Activated T-cell treated with anti-CD3 and anti-CD28 coated beads for 1 hour (primary cell): ENCODE results near the gene CEP78.
A peak's percentile ranks its signal among the peaks of the same experiment; 100 is the strongest.
"Not testable (repeated sequence)": the region's sequence is repeated elsewhere in the genome, so short reads cannot be mapped to it uniquely, and the experiment has no call there.

Experiments
- DNase-seq: peaks from one replicate; pipeline ENCODE4 v3.0.0-alpha.2; 2020; ENCODE audit warnings: low read depth

CEP78 gene, protein sequence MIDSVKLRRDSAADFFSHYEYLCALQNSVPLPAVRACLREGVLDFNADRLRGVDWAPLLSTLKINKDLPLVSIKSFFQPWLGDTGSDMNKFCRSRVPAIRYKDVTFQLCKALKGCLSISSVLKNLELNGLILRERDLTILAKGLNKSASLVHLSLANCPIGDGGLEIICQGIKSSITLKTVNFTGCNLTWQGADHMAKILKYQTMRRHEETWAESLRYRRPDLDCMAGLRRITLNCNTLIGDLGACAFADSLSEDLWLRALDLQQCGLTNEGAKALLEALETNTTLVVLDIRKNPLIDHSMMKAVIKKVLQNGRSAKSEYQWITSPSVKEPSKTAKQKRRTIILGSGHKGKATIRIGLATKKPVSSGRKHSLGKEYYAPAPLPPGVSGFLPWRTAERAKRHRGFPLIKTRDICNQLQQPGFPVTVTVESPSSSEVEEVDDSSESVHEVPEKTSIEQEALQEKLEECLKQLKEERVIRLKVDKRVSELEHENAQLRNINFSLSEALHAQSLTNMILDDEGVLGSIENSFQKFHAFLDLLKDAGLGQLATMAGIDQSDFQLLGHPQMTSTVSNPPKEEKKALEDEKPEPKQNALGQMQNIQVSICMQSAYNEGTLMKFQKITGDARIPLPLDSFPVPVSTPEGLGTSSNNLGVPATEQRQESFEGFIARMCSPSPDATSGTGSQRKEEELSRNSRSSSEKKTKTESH

DNA sequence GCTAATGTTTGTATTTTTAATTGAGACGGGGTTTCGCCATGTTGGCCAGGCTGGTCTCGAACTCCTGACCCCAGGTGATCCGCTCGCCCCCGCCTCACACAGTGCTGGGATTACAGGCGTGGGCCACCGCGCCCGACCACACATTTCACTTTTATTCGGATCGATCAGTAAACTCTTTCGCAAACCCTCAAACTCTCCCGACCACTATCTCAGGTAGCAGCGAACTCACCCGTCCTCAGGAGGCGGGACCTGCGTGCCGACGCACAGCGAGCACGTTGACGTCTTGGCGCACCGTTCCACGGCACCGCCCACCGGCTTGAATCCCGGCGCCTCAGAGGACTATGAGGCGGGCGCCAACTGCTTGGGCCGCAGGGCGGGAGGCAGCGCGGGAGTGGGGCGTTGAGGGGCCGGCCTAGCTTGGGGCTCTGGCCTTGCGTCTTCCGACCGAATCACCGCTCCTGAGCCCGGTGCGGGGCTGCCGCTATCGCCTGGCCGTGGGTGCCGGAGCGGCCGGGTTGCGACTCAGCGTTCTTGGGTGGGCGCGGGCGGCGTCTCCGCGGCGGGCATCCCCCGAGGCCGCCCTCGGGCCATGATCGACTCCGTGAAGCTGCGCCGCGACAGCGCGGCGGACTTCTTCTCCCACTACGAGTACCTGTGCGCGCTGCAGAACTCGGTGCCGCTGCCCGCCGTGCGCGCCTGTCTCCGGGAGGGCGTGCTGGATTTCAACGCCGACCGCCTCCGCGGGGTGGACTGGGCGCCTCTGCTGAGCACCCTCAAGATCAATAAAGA lies at the start of gene CEP78:
CEP78 (plus strand) TSS at position 314 of the 789 bp plus-strand sequence; CDS start at position 590, 276 bp downstream.
- DNase-seq = peak; percentile 74

DNA sequence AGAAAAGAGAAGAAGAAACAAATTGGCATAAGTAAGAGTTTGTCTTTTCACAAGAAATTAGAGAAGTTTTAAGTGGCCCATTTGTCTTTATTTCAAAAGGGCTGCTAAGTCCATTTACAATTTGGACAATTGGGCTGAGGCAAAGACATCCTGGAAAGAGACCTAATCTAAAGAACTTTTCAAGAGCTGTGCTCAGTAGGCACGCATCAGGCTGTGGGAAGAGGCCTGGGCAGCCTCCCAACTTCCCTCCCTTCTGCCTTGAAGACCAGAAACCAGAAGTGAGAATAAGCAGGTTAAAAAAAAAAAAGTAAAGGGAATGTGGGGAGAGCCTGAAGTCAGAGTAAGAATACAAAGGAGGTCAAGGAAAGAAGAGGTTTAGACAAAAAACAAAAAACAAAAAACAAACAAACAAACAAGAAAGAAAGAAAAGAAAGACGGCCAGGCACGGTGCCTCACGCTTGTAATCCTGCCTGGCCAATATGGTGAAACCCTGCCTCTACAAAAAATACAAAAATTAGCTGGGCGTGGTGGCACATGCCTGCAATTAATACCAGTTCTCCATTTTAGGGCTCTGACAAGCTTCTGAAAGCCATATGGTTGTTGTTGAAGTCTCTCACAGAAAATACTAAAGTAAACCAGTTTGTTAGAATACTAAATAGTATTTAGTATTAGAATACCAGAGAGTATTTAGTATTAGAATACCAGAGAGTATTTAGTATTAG lies 48.0 kb upstream of the CEP78 start:
- DNase-seq = no peak

- no peak for DNase-seq
Measured at GRCh38 chr9:78188594-78188993, 47.3 kb upstream of the CEP78 start.

- no peak for DNase-seq
Measured at GRCh38 chr9:78189001-78189400, 46.9 kb upstream of the CEP78 start.

DNA sequence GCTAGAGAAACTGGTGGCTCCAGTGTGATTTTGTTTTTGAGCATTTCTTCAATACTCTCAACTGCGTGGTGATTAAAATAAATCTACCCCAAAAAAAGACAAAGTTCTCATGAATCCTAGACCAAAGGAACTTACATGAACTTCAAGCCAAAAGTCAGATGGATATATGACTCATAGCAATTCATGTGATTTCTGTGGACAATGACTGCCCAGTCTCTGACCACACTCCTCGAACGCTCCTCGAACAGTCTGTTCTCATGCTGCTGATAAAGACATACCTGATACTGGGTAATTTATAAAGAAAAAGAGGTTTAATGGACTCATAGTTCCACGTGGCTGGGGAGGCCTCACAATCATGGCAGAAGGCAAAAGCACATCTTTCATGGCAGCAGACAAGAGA lies 46.4 kb upstream of the CEP78 start:
- DNase-seq = no peak

GRCh38 chr9:78191931-78192330 lies 43.9 kb upstream of the CEP78 start:
- DNase-seq = no peak

DNA sequence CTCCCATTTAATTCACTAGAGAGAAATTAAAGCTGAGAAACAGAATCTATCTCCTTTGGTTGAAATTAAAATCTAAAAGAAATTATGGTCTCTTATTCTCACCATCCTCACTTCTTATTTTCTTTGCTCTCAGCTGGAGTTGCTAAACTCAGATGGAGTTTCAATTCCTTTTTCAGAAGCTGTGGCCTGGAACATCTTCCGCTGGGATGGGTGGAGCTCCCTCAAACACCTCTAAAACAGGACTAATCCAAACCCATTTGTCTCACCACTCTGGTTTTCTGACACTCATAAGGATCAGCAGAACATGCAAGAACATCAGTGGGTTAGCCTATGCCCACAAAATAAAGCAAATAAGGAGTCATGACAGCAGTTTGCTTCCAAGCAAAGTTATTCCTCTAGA lies 39.6 kb upstream of the CEP78 start:
- DNase-seq = no peak

DNA sequence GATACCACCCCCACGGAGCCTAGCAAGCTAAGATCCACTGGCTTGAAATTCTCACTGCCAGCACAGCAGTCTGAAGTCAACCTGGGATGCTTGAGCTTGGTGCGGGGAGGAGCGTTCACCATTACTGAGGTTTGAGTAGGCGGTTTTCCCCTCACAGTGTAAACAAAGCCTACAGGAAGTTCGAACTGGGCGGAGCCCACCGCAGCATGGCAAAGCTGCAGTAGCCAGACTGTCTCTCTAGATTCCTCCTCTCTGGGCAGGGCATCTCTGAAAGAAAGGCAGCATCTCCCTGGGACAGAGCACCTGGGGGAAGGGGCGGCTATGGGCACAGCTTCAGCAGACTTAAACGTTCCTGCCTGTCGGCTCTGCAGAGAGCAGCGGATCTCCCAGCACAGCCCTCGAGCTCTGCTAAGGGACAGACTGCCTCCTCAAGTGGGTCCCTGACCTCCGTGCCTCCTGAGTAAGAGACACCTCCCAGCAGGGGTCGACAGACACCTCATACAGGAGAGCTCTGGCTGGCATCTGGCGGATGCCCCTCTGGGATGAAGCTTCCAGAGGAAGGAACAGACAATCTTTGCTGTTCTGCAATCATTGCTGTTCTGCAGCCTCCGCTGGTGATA lies 34.6 kb upstream of the CEP78 start:
- peak; percentile 49 for DNase-seq

DNA sequence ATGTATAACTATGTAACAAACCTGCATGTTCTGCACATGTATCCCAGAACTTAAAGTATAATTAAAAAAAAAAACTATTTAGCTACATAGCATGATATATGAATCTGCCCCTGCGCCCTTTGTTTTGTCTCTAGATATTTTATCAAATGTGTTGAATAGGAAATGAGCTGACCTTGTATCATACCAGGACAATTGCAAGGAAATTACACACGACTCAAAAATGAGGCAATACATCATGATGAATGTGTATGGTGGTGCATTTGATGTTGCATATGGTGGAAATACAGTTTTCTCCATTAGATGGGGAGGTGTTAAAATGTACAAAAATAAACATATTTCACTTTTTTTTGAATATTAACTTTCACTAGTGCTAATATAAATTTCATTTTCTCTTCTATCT lies 28.6 kb upstream of the CEP78 start:
- DNase-seq = no peak

DNA sequence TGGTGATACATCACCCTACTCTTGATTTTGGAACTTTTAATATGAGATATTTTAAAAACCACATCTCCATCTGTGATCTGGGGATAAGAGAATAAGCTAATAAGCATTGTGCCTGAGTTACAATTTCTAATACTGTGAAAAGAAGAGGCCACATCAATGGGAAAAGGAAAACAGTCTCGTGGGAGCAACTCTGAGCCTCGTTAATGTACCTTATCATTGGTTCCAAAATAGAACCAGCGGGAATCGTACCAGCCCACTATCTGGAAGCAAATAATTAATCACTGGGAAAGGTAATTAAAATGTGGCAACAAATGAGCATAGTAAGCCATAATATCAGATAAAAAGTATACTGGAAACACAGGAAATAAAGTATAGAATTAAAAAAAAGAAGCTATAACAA lies 28.0 kb upstream of the CEP78 start:
- DNase-seq = no peak

- DNase-seq = no peak
Measured at GRCh38 chr9:78209127-78209526, 26.7 kb upstream of the CEP78 start.

DNA sequence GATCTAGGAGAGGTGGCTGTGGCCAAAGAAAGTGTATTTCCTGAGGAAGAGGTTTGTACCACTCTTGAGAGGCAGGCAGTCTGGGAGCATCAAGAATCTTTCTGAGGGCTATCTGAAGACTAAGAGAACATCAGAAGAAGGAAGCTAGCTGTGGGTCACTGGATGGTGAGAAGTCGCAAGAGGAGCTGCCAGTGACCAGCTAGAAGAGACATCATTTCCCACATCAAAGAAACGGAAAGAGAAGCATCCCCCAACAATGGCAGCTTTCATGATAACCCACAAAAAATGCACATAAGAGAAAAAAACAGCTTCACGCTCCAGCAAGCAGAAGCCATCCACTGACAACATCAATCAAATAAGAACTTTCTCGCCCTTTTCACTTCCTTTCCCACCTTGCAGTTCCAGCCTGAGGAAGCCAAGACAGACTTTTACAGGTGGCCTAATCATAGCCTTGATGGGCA lies 25.0 kb upstream of the CEP78 start:
- DNase-seq = no peak

- no peak for DNase-seq
Measured at GRCh38 chr9:78212868-78213267, 23.0 kb upstream of the CEP78 start.

DNA sequence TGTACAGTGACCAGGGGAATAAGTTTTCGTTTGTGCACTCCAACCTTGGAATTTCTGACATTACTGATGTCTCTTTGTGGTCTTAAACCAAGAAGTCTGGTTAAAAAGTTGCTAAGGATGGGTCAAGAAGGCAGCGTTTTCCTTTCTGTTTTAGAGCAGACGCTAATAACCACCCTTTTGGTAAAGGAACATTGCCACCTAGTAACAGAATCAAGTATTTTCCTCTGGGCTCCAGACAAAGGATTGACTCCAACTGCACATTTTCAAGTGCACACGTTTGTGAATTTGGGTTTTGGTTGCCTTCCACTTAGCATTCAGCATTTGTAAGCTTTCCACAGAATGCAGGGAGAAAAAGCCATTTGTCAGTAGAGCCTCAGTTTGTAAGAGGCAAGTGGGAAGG lies 22.2 kb upstream of the CEP78 start:
- DNase-seq = no peak

DNA sequence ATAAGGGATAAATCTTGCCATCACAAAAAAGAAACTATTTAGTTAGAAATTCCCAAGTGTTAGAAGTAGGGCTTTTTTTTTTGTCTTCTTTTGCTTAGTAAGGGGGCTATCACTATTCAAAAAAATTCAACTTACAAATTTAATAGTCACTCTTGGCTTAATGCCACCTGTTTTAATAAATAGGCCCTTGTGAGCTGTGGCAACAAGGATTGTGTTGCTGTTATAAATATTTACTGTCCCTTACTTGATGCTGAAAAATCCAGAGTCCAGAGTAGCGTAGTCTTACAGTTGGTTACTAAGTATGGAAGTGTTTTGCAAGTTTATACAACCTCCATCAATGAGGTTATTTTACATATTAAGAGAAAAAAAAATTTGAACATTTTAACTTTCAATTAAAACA lies 21.4 kb upstream of the CEP78 start:
- no peak for DNase-seq

DNA sequence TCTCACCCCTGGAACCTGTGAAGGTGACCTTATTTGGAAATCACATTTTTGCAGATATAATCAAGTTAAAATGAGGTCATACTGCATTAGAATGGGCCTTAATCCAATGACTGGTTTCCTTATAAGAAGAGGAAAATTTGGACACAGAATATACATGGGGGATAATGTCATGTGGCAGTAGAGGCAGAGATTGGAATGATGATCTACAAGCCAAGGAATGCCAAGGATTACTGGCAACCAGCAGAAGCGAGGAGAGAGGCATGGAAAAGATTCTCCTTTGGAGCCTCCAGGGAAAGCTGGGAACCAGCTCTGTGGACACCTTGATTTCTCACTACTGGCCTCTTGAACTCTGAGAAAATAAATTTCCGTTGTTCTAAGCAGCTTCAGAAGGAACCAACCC lies 20.2 kb upstream of the CEP78 start:
- DNase-seq = no peak

- no peak for DNase-seq
Measured at GRCh38 chr9:78218890-78219289, 17.0 kb upstream of the CEP78 start.

DNA sequence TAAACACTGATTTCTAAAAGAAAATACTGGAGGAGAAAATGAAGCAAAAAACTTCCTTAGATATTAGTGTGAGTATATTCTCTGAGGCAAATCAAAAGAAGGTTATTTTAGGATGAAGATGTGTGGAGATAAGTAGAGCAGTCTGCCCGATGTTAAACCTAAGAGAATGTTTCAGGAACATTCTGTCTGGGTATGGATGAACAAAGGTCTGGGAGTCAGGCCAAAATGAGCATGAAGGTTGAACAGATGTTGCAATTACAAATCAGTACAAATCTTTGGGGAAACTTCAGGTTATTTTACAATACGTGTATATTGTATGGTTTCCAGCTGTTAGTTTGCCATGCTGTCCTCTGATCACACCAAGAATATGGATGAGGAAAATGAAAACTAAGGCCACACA lies 14.4 kb upstream of the CEP78 start:
- DNase-seq = no peak

DNA sequence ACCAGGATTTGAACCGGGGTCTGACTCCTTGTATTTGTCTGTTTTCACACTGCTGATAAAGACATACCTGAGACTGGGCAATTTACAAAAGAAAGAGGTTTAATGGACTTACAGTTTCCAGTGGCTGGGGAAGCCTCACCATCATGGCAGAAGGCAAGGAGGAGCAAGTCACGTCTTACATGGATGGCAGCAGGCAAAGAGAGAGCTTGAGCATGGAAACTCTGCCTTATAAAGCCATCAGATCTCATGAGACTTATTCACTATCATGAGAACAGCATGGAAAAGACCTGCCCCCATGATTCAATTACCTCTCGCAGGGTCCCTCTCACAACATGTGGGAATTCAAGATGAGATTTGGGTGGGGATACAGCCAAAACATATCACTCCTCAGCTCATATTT lies 14.0 kb upstream of the CEP78 start:
- not testable (repeated sequence) for DNase-seq

DNA sequence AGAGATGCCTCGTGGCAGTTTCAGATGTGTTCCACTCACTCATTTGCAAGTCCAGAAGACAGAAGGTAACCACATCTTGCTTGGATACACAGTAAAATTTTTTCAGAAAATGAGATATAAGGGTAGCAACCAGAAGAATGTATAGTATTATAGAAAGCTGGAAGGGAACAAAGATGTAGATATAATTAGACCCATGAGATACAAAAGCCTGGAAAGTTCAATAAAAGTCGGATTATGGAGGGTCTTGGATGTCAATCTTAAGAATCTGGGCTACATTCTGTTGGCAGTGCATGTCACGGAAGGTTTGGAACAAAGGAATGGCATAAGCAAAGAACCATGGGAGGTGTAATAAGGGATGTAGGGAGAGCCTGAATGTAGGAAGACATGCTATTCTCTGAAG lies 5.1 kb upstream of the CEP78 start:
- DNase-seq = no peak

DNA sequence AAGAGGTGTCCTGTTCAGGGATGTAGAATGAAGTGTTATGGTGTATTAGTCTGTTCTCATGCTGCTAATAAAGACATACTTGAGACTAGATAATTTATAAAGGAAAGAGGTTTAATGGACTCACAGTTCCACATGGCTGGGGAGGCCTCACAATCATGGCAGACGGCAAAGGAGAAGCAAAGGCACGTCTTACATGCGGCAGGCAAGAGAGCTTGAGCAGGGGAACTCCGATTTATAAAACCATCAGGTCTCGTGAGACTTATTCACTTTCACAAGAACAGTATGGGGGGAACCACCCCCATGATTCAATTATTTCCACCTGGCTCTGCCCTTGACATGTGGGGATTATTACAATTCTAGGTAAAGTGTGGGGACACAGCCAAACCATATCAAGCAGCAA lies 3.4 kb upstream of the CEP78 start:
- not testable (repeated sequence) for DNase-seq

GRCh38 chr9:78234810-78235209 lies 1.1 kb upstream of the CEP78 start:
- no peak for DNase-seq
